Fibroblast of pulmonary artery (primary cell): ENCODE results near the gene USP12.

Experiments used
- DNase-seq: peaks from one replicate; pipeline ENCODE4 v3.0.0-alpha.2; 2010; ENCODE audit warnings: low read depth
- H3K4me3 ChIP-seq: replicated peaks from 2 replicates; pipeline ENCODE4 v1.5.1; 2011; ENCODE audit warnings: low read depth, mild to moderate bottlenecking, control low read depth, low read length, moderate library complexity
- TF ChIP-seq, protein P1 (sequence below): IDR thresholded peaks from 2 replicates; pipeline ENCODE4 v1.5.1; 2011; ENCODE audit warnings: mild to moderate bottlenecking, control low read depth, low read length, inconsistent platforms; ENCODE audit errors: missing control alignments

The USP12 gene

DNA sequence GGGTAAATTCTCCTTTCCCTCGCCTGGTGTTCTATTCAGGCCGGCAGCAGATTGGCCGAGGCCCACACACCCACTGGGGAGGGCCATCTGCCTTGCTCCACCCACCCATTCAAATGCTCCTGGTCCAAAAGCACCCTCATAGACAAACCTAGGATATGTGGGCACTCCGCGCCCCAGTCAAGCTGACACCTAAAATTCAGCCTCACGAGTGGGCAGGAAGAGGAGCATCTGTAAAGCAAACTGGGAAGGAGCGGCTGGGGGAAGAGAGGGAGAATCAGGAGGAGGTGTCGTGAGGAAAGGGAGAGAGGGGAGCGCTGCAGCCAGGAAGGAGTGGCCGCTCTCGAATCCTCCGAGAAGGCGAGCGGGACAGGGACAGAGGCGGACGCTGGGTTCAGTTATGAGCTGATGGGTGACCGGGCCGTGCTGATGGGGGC, 136.9 kb downstream of the USP12 start:
- DNase-seq = no peak
- TF ChIP-seq, protein P1, sequence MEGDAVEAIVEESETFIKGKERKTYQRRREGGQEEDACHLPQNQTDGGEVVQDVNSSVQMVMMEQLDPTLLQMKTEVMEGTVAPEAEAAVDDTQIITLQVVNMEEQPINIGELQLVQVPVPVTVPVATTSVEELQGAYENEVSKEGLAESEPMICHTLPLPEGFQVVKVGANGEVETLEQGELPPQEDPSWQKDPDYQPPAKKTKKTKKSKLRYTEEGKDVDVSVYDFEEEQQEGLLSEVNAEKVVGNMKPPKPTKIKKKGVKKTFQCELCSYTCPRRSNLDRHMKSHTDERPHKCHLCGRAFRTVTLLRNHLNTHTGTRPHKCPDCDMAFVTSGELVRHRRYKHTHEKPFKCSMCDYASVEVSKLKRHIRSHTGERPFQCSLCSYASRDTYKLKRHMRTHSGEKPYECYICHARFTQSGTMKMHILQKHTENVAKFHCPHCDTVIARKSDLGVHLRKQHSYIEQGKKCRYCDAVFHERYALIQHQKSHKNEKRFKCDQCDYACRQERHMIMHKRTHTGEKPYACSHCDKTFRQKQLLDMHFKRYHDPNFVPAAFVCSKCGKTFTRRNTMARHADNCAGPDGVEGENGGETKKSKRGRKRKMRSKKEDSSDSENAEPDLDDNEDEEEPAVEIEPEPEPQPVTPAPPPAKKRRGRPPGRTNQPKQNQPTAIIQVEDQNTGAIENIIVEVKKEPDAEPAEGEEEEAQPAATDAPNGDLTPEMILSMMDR = no peak
- no peak overlapping the region for H3K4me3 ChIP-seq

DNA sequence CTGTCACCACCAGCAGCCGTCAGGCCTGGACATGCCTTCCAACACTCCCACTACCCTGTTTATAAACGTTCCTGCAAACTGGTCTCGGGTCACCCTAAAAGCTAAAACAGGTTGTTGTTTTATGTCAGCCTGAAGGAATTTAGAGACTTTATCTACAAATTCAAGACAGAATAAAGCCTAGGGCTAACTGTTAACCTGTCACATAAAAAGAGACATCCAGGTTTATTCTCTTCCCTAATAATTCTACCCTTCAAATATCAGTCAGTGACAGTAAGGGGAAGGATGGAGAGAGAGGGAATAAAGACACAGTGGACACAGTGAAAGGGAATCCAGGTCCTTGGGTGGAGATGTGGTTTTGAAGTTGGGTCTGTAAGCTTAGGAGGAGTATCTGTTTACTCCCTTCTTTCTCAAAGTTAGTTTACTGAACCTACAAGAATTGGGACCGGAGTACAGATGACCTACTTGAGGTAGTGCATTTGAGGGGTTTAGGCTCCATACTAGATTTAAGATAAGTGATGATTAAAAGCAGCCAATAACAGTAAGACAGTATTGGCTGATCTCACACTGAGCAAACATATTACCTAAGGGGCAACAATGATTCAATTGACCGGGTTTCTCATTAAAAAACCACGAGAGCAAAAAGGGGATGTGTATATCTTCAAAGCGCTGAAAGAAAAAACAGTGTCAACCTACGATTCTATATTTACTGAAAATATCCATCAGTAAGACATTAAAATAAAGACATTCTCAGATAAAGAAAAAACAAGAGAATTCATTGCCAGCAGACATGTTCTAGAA, 142.7 kb downstream of the USP12 start:
- TF ChIP-seq, protein P1 = no peak
- DNase-seq = no peak
- no peak overlapping the region for H3K4me3 ChIP-seq

DNA sequence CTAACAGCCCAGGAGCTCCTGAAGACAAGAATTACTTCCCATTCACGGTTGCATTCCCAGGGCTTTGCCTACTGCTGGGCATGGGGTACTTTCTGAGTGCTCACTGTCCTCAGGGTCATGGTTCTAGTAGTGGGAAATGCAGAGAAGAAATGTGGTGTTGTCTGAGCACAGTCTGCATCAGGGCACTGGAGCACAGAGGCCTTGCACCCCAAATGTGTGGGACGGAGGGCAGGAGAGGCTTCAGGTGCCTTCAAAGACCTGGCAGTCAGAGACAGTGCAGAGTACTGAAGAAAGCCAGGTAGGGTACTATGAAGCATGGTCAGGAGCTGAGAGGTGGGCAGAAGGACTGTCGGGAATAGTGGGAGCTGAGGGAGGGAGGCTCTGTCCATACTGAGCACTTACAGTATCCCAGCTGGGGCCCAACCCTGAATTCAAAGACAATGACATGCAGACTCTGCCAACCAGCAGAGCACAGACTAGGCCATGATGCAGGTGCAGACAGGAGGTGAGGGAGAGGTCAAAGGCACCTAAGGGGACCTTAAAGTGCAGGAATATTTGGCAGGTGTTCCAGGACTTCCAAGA, 144.4 kb downstream of the USP12 start:
- TF ChIP-seq, protein P1 = no peak
- no peak for DNase-seq
- H3K4me3 ChIP-seq = no peak overlapping the region

DNA sequence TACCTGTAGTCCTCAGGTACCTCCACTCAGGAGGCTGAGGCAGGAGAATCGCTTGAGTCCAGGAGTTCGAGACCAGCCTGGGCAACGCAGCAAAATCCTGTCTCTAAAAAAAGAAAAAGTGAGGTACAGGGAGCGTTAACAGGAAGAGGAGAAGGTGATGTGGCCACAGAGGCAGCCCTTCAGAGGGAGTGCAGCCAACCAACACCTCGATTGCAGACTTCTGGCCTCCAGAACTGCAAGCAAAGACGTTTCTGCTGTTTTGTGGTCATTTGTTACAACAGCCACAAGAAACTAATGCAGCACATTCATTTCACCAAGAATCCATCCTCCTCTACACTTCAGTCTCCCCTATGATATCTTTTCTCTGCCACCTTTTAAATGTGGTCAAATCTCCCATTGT, 145.2 kb downstream of the USP12 start:
- TF ChIP-seq, protein P1 = no peak
- no peak overlapping the region for H3K4me3 ChIP-seq
- no peak for DNase-seq

DNA sequence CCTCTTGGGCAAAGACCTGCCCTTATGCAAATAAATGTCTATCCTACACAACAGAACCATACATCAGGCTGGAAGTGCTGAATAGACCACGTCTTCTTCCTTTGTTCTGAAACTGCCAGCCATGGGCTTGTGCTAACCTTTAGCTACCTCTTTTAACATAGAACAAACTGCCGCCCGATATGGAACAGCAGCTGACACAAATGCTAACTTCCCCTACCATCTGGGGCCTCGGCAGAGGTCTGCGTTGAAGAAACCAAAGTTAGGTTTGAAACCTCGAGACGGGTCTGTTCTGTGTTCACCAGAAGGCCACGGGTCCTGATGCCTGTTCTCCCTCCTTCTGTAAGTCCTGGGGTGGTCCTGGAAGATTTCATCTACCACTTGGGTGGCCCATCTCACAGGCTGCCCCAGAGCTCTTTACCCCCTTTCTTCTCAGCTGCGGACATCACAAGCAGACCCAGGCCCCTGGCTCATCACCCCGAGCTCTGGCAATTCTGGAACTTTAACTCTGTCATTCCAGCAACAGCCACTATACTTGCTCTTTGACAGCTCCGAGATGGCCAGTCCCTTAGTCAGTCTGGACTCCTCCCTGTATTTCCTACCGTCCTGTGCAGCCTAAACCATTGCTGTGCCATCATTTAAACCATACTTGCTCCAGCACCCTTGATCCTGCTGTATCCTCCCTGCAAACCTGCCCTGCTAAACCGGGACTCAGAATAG, 146.7 kb downstream of the USP12 start:
- TF ChIP-seq, protein P1 = no peak
- DNase-seq = no peak

DNA sequence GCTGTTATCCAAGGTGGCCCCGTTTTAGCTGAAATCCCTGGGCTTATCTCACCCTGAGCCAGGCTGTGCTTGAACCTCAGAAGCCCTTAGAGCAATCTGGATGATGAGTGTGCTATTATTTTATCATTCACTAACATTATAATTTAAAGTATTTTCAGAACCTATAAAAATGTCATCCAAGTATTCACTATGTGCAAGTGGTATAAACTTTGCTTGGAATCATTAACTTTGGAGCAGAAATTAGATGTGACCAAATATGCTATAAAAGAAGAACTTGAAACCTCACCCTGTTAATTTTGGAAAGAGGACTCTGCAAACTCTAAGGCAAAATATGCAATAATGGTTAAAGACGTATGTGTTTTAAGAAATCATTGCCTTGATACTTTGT, 147.5 kb downstream of the USP12 start:
- H3K4me3 ChIP-seq = no peak overlapping the region
- TF ChIP-seq, protein P1 = no peak
- DNase-seq = no peak

More for the DNA sequence above, 146.7 kb downstream of the USP12 start:
- H3K4me3 ChIP-seq = no peak overlapping the region
